ENCODE measurements around the gene DHX30.
"Not testable (repeated sequence)": the region's sequence is repeated elsewhere in the genome, so short reads cannot be mapped to it uniquely, and the experiment has no call there.

The DHX30 gene

GRCh38 chr3:47884603-47885002 lies 81.7 kb downstream of the DHX30 start:
- no peak for DNase-seq (ENCODE audit: low read depth in 2 of 2)

GRCh38 chr3:47885168-47885567 lies 82.2 kb downstream of the DHX30 start:
- no peak for DNase-seq (ENCODE audit: low read depth in 2 of 2)

- not testable (repeated sequence) for DNase-seq (ENCODE audit: low read depth in 2 of 2)
Measured at GRCh38 chr3:47887991-47888390, 85.1 kb downstream of the DHX30 start.

- DNase-seq (ENCODE audit: low read depth in 2 of 2) = no peak
Measured at GRCh38 chr3:47888986-47889757, 86.2 kb downstream of the DHX30 start.

GRCh38 chr3:47890126-47890827 lies 87.3 kb downstream of the DHX30 start:
- no peak for DNase-seq (ENCODE audit: low read depth in 2 of 2)

GRCh38 chr3:47890828-47891612 lies 88.1 kb downstream of the DHX30 start:
- no peak for DNase-seq (ENCODE audit: low read depth in 2 of 2)

- no peak for DNase-seq (ENCODE audit: low read depth in 2 of 2)
Measured at GRCh38 chr3:47891613-47892005, 88.7 kb downstream of the DHX30 start.

- no peak for DNase-seq (ENCODE audit: low read depth in 2 of 2)
Measured at GRCh38 chr3:47892286-47893040, 89.5 kb downstream of the DHX30 start.

GRCh38 chr3:47895241-47895640 lies 92.3 kb downstream of the DHX30 start:
- no peak for DNase-seq (ENCODE audit: low read depth in 2 of 2)

GRCh38 chr3:47896736-47897135 lies 93.8 kb downstream of the DHX30 start:
- no peak for DNase-seq (ENCODE audit: low read depth in 2 of 2)

- DNase-seq (ENCODE audit: low read depth in 2 of 2) = no peak
Measured at GRCh38 chr3:47897954-47898353, 95.0 kb downstream of the DHX30 start.

- DNase-seq (ENCODE audit: low read depth in 2 of 2) = no peak
Measured at GRCh38 chr3:47899495-47900108, 96.7 kb downstream of the DHX30 start.
